Panc1 (cell line): Measurements from ENCODE around the gene PLEKHA7. TPM values are rescaled to one million over a fixed set of nuclear protein-coding genes. Genes with fewer than 3 reads are reported as not detected.

Experiments
- ATAC-seq: fragments of 200-7000 bp; cut with Tn5 transposase; 2 replicates; pipeline ENCODE4 v1.9.1; 2020; ENCODE audit warnings: mild to moderate bottlenecking, moderate library complexity
- BruUV-seq: library from RNA; stranded (reverse); fragments of 400-500 nt; replicated peaks from 2 replicates; lab custom pipeline; 2021; lab: Mats Ljungman, UMichigan
- CTCF ChIA-PET: fragments of 300-600 bp; sonication (Branson Sonifier 250); formaldehyde crosslinking; loops from one replicate; lab custom pipeline; 2022; ENCODE audit warnings: antibody characterized with exemption; lab: Charles Lee
- POLR2A ChIA-PET: fragments of 300-600 bp; sonication (Branson Sonifier 250); formaldehyde crosslinking; loops from one replicate; lab custom pipeline; 2022; ENCODE audit warnings: antibody characterized with exemption; lab: Charles Lee
- DNase-seq: peaks from one replicate; pipeline ENCODE4 v3.0.0-alpha.2; 2010; ENCODE audit warnings: low read depth, low spot score
- H3K27ac ChIP-seq: 2 replicates; pipeline ENCODE4 v1.5.1; 2011; ENCODE audit warnings: mild to moderate bottlenecking, low read length, inconsistent platforms
- H3K27me3 ChIP-seq: fragments of 200-500 bp; sonication (Bioruptor generic); 2 replicates; pipeline ENCODE4 v1.6.0; 2014; ENCODE audit warnings: low read length, inconsistent platforms; ENCODE audit not compliant: control insufficient read depth, insufficient read depth
- H3K36me3 ChIP-seq: fragments of 200-500 bp; sonication (Bioruptor generic); 2 replicates; pipeline ENCODE4 v1.5.1; 2014; ENCODE audit warnings: inconsistent platforms, mild to moderate bottlenecking, low read length, moderate library complexity; ENCODE audit not compliant: control insufficient read depth, insufficient read depth
- H3K4me1 ChIP-seq: 2 replicates; pipeline ENCODE4 v1.5.1; 2011; ENCODE audit warnings: inconsistent platforms, mild to moderate bottlenecking, low read length, moderate library complexity; ENCODE audit not compliant: control insufficient read depth, insufficient read depth
- H3K4me3 ChIP-seq, 2 experiments: 2 replicates each; pipeline ENCODE4 v1.5.1; 2011 to 2012; ENCODE audit warnings: low read depth in 2 of 2, low read length in 2 of 2, mild to moderate bottlenecking in 2 of 2, inconsistent platforms in 1 of 2, moderate library complexity in 1 of 2
- H3K9me3 ChIP-seq: fragments of 200-500 bp; sonication (Bioruptor generic); 2 replicates; pipeline ENCODE4 v1.5.1; 2014; ENCODE audit warnings: low read depth, mild to moderate bottlenecking, inconsistent platforms, low read length, moderate library complexity; ENCODE audit not compliant: control insufficient read depth, insufficient read depth
- POLR2AphosphoS5 ChIP-seq: IDR thresholded peaks from 2 replicates; pipeline ENCODE4 v1.6.1; 2012; ENCODE audit warnings: mild to moderate bottlenecking, low read depth, low read length, moderate library complexity
- REST ChIP-seq, 2 experiments: IDR thresholded peaks; 2 replicates each; pipeline ENCODE4 v1.6.1; 2011 to 2012; ENCODE audit warnings: low read depth in 2 of 2, control low read depth in 1 of 2, low read length in 1 of 2, mild to moderate bottlenecking in 1 of 2, moderate library complexity in 1 of 2; ENCODE audit not compliant: insufficient read depth in 1 of 2
- SIN3A ChIP-seq: IDR thresholded peaks from 2 replicates; pipeline ENCODE4 v1.6.1; 2012; ENCODE audit warnings: low read depth, mild to moderate bottlenecking, low read length, moderate library complexity, borderline replicate concordance; ENCODE audit not compliant: insufficient read depth
- TCF7L2 ChIP-seq: IDR thresholded peaks from 2 replicates; pipeline ENCODE4 v1.6.1; 2011; ENCODE audit warnings: mild to moderate bottlenecking, low read depth, low read length, inconsistent platforms
- in situ Hi-C: cut with HindIII; loops from 2 replicates; pipeline ENCODE4 v1.10.0; 2016; ENCODE audit warnings: low sequenced_read_pairs, low pct_unique_long_range_greater_than_20kb
- intact Hi-C: fragments of 100-400 bp; cut with micrococcal nuclease; formaldehyde crosslinking; loops from one replicate; pipeline ENCODE4 v1.10.0; 2022; ENCODE audit not compliant: unreplicated experiment
- total RNA-seq: library from RNA; stranded (reverse); gene quantifications from one replicate; pipeline ENCODE4 v1.2.1, GENCODE V29; 2021; ENCODE audit not compliant: unreplicated experiment
- TF ChIP-seq, protein P1 (sequence below): fragments of 450-650 bp; IDR thresholded peaks from 2 replicates; pipeline ENCODE4 v1.5.1; 2017; ENCODE audit warnings: mild to moderate bottlenecking

PLEKHA7 gene
- total RNA-seq, 1 experiment from 2014 or later: 11.6 TPM

GRCh38 chr11:16801288-16801980, 212.8 kb downstream of the PLEKHA7 start:
- TF ChIP-seq POLR2AphosphoS5 (no peak), SIN3A (no peak)
- DNase-seq (no peak), ATAC-seq (no peak)
- Histone ChIP-seq H3K36me3 (no peaks in the 10 kb centered on the region), H3K9me3 (no peaks in the 10 kb centered on the region), H3K4me1 (0 out of 2 replicates have a peak, but pooled peaks cover 2% of the 10 kb centered on the region), H3K27ac (no peak overlapping the region), H3K4me3 (no peak overlapping the region), H3K27me3 (no peaks in the 10 kb centered on the region)
- intact Hi-C loops (no loop called here), in situ Hi-C loops (no loop called here)
- ChIA-PET POLR2A (no interaction called here), CTCF (no interaction called here)
- BruUV-seq: no TSS peak

GRCh38 chr11:16800382-16800781, 213.8 kb downstream of the PLEKHA7 start:
- POLR2A ChIA-PET: no interaction called here

More at GRCh38 chr11:16800382-16800781, 213.8 kb downstream of the PLEKHA7 start:
- H3K4me1 ChIP-seq: no peaks in the 10 kb centered on the region
- CTCF ChIA-PET: interaction anchor here (0.6 kb wide), 1 partner anchor 108 kb away, joined by 3 read pairs; no protein-coding TSS in a partner anchor
- no peaks in the 10 kb centered on the region for H3K27me3 ChIP-seq
- no peak for TF ChIP-seq SIN3A
- no peak for TF ChIP-seq TCF7L2
- TF ChIP-seq POLR2AphosphoS5: no peak
- TF ChIP-seq REST (IDR thresholded peaks at IDR 0.05; ENCODE audit: insufficient read depth in 1 of 2, low read depth in 2 of 2, low read length in 1 of 2): no peak
- TF ChIP-seq, protein P1, sequence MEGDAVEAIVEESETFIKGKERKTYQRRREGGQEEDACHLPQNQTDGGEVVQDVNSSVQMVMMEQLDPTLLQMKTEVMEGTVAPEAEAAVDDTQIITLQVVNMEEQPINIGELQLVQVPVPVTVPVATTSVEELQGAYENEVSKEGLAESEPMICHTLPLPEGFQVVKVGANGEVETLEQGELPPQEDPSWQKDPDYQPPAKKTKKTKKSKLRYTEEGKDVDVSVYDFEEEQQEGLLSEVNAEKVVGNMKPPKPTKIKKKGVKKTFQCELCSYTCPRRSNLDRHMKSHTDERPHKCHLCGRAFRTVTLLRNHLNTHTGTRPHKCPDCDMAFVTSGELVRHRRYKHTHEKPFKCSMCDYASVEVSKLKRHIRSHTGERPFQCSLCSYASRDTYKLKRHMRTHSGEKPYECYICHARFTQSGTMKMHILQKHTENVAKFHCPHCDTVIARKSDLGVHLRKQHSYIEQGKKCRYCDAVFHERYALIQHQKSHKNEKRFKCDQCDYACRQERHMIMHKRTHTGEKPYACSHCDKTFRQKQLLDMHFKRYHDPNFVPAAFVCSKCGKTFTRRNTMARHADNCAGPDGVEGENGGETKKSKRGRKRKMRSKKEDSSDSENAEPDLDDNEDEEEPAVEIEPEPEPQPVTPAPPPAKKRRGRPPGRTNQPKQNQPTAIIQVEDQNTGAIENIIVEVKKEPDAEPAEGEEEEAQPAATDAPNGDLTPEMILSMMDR: no peak
- no peak for ATAC-seq
- no TSS peak for BruUV-seq
- DNase-seq: no peak
- no peak overlapping the region for H3K4me3 ChIP-seq
- intact Hi-C loops: no loop called here
- no peaks in the 10 kb centered on the region for H3K9me3 ChIP-seq
- H3K36me3 ChIP-seq: no peaks in the 10 kb centered on the region
- in situ Hi-C loops: no loop called here
- no peak overlapping the region for H3K27ac ChIP-seq
